GM23338 (cell line): Measurements from ENCODE around the gene SPON2. TPM values are rescaled to one million over a fixed set of nuclear protein-coding genes. Genes with fewer than 3 reads are reported as not detected.
A peak's percentile ranks its signal among the peaks of the same experiment; 100 is the strongest.

Source experiments
- ATAC-seq: fragments of 200-7000 bp; cut with Tn5 transposase; 3 replicates; pipeline ENCODE4 v1.9.1; 2020
- DNase-seq: peaks from one replicate; pipeline ENCODE4 v3.0.0-alpha.2; 2015; ENCODE audit warnings: low spot score
- H2AFZ ChIP-seq: fragments of 200-600 bp; sonication (generic); 2 replicates; pipeline ENCODE4 v1.8.0; 2016; ENCODE audit warnings: antibody characterized with exemption, mild to moderate bottlenecking, moderate library complexity
- H3F3A ChIP-seq: fragments of 200-600 bp; sonication (generic); replicated peaks from 2 replicates; pipeline ENCODE4 v1.8.0; 2017; ENCODE audit warnings: antibody characterized with exemption, mixed run types, low read depth
- H3K27ac ChIP-seq: fragments of 200-600 bp; sonication (generic); 2 replicates; pipeline ENCODE4 v1.6.1; 2016; ENCODE audit warnings: low read depth
- H3K27me3 ChIP-seq: fragments of 200-600 bp; sonication (generic); 2 replicates; pipeline ENCODE4 v1.8.0; 2016; ENCODE audit warnings: mild to moderate bottlenecking, mixed run types, moderate library complexity; ENCODE audit not compliant: insufficient read depth
- H3K36me3 ChIP-seq: fragments of 200-600 bp; sonication (generic); 2 replicates; pipeline ENCODE4 v1.8.0; 2016; ENCODE audit warnings: mild to moderate bottlenecking; ENCODE audit not compliant: insufficient read depth
- H3K4me1 ChIP-seq: fragments of 200-600 bp; sonication (generic); 2 replicates; pipeline ENCODE4 v1.8.0; 2016; ENCODE audit warnings: mild to moderate bottlenecking, moderate library complexity; ENCODE audit not compliant: insufficient read depth
- H3K4me2 ChIP-seq: fragments of 200-600 bp; sonication (generic); 2 replicates; pipeline ENCODE4 v1.7.1; 2017; ENCODE audit warnings: mixed run types
- H3K4me3 ChIP-seq: fragments of 200-600 bp; sonication (generic); 2 replicates; pipeline ENCODE4 v1.6.1; 2016; ENCODE audit warnings: mixed run types
- H3K79me2 ChIP-seq: fragments of 200-600 bp; sonication (generic); replicated peaks from 2 replicates; pipeline ENCODE4 v1.8.0; 2017; ENCODE audit warnings: mild to moderate bottlenecking; ENCODE audit not compliant: insufficient read depth
- H3K9me2 ChIP-seq: fragments of 200-600 bp; sonication (generic); 2 replicates; pipeline ENCODE4 v1.8.0; 2017; ENCODE audit not compliant: insufficient read depth
- H4K20me1 ChIP-seq: fragments of 200-600 bp; sonication (generic); replicated peaks from 2 replicates; pipeline ENCODE4 v1.8.0; 2017; ENCODE audit warnings: mild to moderate bottlenecking; ENCODE audit not compliant: insufficient read depth
- H3K27ac Mint-ChIP-seq: 2 replicates; pipeline ENCODE4 v1.8.0; 2020; ENCODE audit warnings: inconsistent platforms, mild to moderate bottlenecking, moderate library complexity, mixed read lengths
- H3K27me3 Mint-ChIP-seq: 3 replicates; pipeline ENCODE4 v1.8.0; 2022; ENCODE audit warnings: low read depth, mild to moderate bottlenecking, moderate library complexity, mixed read lengths, inconsistent platforms; ENCODE audit not compliant: insufficient read depth, poor library complexity
- H3K36me3 Mint-ChIP-seq: 3 replicates; pipeline ENCODE4 v1.8.0; 2021; ENCODE audit warnings: low read depth, mild to moderate bottlenecking, inconsistent platforms, moderate library complexity, mixed read lengths
- H3K4me1 Mint-ChIP-seq: 3 replicates; pipeline ENCODE4 v1.8.0; 2020; ENCODE audit warnings: mild to moderate bottlenecking, inconsistent platforms, mixed read lengths
- H3K4me3 Mint-ChIP-seq: 3 replicates; pipeline ENCODE4 v1.8.0; 2021; ENCODE audit warnings: moderate library complexity, mild to moderate bottlenecking, inconsistent platforms, mixed read lengths
- H3K9me3 Mint-ChIP-seq: 3 replicates; pipeline ENCODE4 v1.8.0; 2020; ENCODE audit warnings: moderate library complexity, mild to moderate bottlenecking, inconsistent platforms, mixed read lengths
- CREB1 ChIP-seq: fragments of 250-450 bp; sonication (Bioruptor Pico); IDR thresholded peaks from 2 replicates; pipeline ENCODE4 v1.5.0; 2020; ENCODE audit warnings: low read depth, mild to moderate bottlenecking, moderate library complexity
- CTCF ChIP-seq, 2 experiments: fragments of 200-600 bp in 1 of 2; sonication (generic) in 1 of 2; conservative IDR thresholded peaks; 2 replicates each; pipeline versions ENCODE4 v1.5.1 to v1.6.1; 2016 to 2017; ENCODE audit warnings: antibody characterized with exemption in 2 of 2, low read depth in 2 of 2, mild to moderate bottlenecking in 2 of 2, moderate library complexity in 1 of 2
- EZH2 ChIP-seq: fragments of 200-600 bp; sonication (generic); IDR thresholded peaks from one replicate; pipeline ENCODE4 v1.8.0; 2017; ENCODE audit warnings: antibody characterized with exemption, mild to moderate bottlenecking, low read depth; ENCODE audit not compliant: unreplicated experiment
- EZH2phosphoT487 ChIP-seq: fragments of 200-600 bp; sonication (generic); IDR thresholded peaks from one replicate; pipeline ENCODE4 v1.8.1; 2018; ENCODE audit warnings: antibody characterized with exemption; ENCODE audit not compliant: unreplicated experiment
- NANOG ChIP-seq: IDR thresholded peaks from 2 replicates; pipeline ENCODE4 v1.6.1; 2016; ENCODE audit warnings: antibody characterized with exemption, borderline replicate concordance
- POLR2AphosphoS5 ChIP-seq: IDR thresholded peaks from 2 replicates; pipeline ENCODE4 v1.6.1; 2016; ENCODE audit warnings: antibody characterized with exemption, low read depth
- REST ChIP-seq: IDR thresholded peaks from one replicate; pipeline ENCODE4 v1.6.1; 2018; ENCODE audit warnings: antibody characterized with exemption; ENCODE audit not compliant: unreplicated experiment
- ZNF114 ChIP-seq: fragments of 250-450 bp; sonication (Bioruptor Pico); IDR thresholded peaks from 2 replicates; pipeline ENCODE4 v1.5.0; 2020; ENCODE audit warnings: mild to moderate bottlenecking, moderate library complexity
- ZNF331 ChIP-seq: fragments of 250-450 bp; sonication (Bioruptor Pico); IDR thresholded peaks from 2 replicates; pipeline ENCODE4 v1.5.0; 2020; ENCODE audit warnings: low read depth, mild to moderate bottlenecking, moderate library complexity
- long read RNA-seq: library from polyadenylated mRNA; unstranded; transcript quantifications from one replicate; pipeline ENCODE4 v2.0.0, GENCODE V29; 2020; ENCODE audit not compliant: unreplicated experiment
- polyA plus RNA-seq: library from polyadenylated mRNA; unstranded; fragments of >200 nt; fragmentation: Nextera tagmentation; extraction: Ambion mirVana; gene quantifications from 2 replicates; pipeline ENCODE4 v1.2.1, GENCODE V29; 2016
- total RNA-seq: library from RNA; depleted of rRNA; stranded (reverse); fragments of >200 nt; shearing (Covaris generic); gene quantifications from 2 replicates; pipeline ENCODE4 v1.2.3, GENCODE V29; 2014; rRNA removed

SPON2 gene
- total RNA-seq = 2.1 and 2.2 TPM in 2 replicates
- 1.2 and 2.4 TPM in 2 replicates for polyA plus RNA-seq
- long read RNA-seq = 0 reads

- Mint-ChIP-seq H3K27ac (no peak within 1 kb of the TSS), H3K27me3 (peaks cover 71% of the 10 kb centered on the region), H3K36me3 (no peaks in the 10 kb centered on the region; the same call in 2 of the 3 replicates), H3K4me1 (no peaks in the 10 kb centered on the region; the same call in 1 of the 3 replicates), H3K4me3 (peak within 1 kb of the TSS; percentile 53), H3K9me3 (no peaks in the 10 kb centered on the region; the same call in 2 of the 3 replicates)
- no peak for TF ChIP-seq REST
- TF ChIP-seq ZNF331 (CRISPR knock-in tag) = no peak
- peak; percentile 78 for TF ChIP-seq EZH2phosphoT487
- TF ChIP-seq EZH2 = peak; percentile 64
- no peaks in the 10 kb centered on the region for H3K79me2 ChIP-seq
- no peaks in the 10 kb centered on the region for H3K4me1 ChIP-seq
- H4K20me1 ChIP-seq = no peaks in the 10 kb centered on the region
- H3K27ac ChIP-seq = no peak within 1 kb of the TSS
- H3K4me2 ChIP-seq = peak within 1 kb of the TSS; percentile 84
- peaks cover 71% of the 10 kb centered on the region for H3K27me3 ChIP-seq
- H3F3A ChIP-seq = no peaks in the 10 kb centered on the region
- no peaks in the 10 kb centered on the region for H3K36me3 ChIP-seq
- DNase-seq (peak; percentile 62), ATAC-seq (peak; percentile 23)
- H3K4me3 ChIP-seq = peak within 1 kb of the TSS; percentile 60
- H3K9me2 ChIP-seq = no peaks in the 10 kb centered on the region
- H2AFZ ChIP-seq = peak within 1 kb of the TSS; percentile 47; the same call in 1 of the 2 replicates
These were observed at the start of gene SPON2 for GRCh38 chr4:1172228-1172851. Gene SPON2 (minus strand): TSS chr4:1172583.

- H3K36me3 Mint-ChIP-seq = peaks cover 46% of the 10 kb centered on the region
- no peak overlapping the region for H2AFZ ChIP-seq
- no peaks in the 10 kb centered on the region for H3K9me3 Mint-ChIP-seq
- no peak overlapping the region for H3K27ac Mint-ChIP-seq
- no peak overlapping the region for H3K4me3 Mint-ChIP-seq
- H3K27ac ChIP-seq = no peak overlapping the region
- no peaks in the 10 kb centered on the region for H3K27me3 ChIP-seq
- no peak for DNase-seq
- H3K9me2 ChIP-seq = no peaks in the 10 kb centered on the region
- no peaks in the 10 kb centered on the region; the same call in 1 of the 2 replicates for H3K79me2 ChIP-seq
- peaks cover 13% of the 10 kb centered on the region for H3K27me3 Mint-ChIP-seq
- H3F3A ChIP-seq = no peaks in the 10 kb centered on the region
- no peak overlapping the region for H3K4me2 ChIP-seq
- H4K20me1 ChIP-seq = peaks cover 8% of the 10 kb centered on the region; the same call in 1 of the 2 replicates
- H3K4me1 Mint-ChIP-seq = no peaks in the 10 kb centered on the region; the same call in 2 of the 3 replicates
- 0 out of 3 replicates have a peak, but pooled peaks have one; percentile 13 for ATAC-seq
- no peak overlapping the region for H3K4me3 ChIP-seq
- no peaks in the 10 kb centered on the region for H3K4me1 ChIP-seq
- peaks cover 11% of the 10 kb centered on the region for H3K36me3 ChIP-seq
- TF ChIP-seq REST = no peak
- TF ChIP-seq CTCF (conservative IDR thresholded peaks at IDR 0.05; ENCODE audit: low read depth in 2 of 2) = no peak
- no peak for TF ChIP-seq POLR2AphosphoS5
- TF ChIP-seq CREB1 = no peak
- no peak for TF ChIP-seq ZNF114
- TF ChIP-seq EZH2 = no peak
- no peak for TF ChIP-seq NANOG
These were observed 48.9 kb upstream of the SPON2 start for GRCh38 chr4:1221155-1221870.
